Fibroblast of the conjunctiva (primary cell): ENCODE data around the gene LPAR1.
A peak's percentile ranks its signal among the peaks of the same experiment; 100 is the strongest.

Experiments
- DNase-seq: peaks from one replicate; pipeline ENCODE4 v3.0.0-alpha.2; 2010; ENCODE audit warnings: low read depth

LPAR1 gene

DNA sequence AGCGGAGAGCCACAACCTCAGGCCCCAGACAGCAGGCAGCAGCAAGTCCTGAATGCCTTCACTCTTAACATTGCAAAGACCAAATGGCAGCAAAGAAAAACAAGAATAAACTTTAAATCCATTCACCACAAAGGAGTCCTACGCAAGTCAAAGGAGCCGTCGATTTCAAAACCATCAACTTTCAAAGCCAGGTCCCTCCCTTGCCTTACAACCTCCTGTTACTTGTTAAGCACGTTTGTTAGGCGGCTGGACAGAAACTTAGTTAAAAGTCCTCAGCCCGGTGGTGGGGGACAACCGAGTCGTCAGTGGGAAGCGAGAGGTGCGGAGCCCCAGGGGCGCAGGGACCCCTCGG lies 938 bp downstream of the LPAR1 start:
- DNase-seq, result no peak

DNA sequence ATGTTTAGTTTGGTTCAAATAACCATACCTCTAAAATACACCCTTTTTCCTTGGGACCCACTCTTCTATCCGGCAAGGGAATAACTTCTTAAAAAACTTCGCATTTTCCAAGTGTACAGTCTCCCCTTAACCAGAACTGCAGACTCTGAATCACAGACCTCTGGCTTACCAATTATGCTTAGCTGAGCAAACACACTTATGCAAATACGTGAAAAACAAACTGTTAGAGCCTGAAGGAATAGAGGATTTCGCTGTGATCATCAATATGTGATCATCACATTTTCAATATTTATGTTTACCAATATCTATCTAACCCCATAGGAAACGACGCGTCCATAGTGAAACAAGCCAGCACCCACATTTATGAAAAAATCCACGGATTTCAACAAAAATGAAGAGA lies 1.3 kb downstream of the LPAR1 start:
- DNase-seq, result no peak

DNA sequence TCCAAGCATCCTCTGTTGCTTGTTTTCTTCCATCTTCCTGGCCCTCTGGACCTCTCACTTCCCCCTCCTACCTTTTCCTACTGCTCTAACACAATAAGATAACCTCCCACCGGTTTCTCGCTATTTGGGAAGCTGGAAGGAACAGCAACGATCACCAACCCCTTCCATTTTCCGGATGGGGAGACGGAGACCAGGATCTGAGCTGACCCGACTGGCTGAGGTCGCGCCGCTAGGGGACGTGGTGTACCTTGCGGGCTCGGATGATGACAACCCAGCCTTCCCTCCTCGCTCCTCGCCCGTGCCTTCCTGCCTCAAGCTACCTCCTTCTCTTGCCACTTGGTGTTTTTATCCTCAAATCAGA lies 1.9 kb downstream of the LPAR1 start:
- peak; percentile 71 for DNase-seq

DNA sequence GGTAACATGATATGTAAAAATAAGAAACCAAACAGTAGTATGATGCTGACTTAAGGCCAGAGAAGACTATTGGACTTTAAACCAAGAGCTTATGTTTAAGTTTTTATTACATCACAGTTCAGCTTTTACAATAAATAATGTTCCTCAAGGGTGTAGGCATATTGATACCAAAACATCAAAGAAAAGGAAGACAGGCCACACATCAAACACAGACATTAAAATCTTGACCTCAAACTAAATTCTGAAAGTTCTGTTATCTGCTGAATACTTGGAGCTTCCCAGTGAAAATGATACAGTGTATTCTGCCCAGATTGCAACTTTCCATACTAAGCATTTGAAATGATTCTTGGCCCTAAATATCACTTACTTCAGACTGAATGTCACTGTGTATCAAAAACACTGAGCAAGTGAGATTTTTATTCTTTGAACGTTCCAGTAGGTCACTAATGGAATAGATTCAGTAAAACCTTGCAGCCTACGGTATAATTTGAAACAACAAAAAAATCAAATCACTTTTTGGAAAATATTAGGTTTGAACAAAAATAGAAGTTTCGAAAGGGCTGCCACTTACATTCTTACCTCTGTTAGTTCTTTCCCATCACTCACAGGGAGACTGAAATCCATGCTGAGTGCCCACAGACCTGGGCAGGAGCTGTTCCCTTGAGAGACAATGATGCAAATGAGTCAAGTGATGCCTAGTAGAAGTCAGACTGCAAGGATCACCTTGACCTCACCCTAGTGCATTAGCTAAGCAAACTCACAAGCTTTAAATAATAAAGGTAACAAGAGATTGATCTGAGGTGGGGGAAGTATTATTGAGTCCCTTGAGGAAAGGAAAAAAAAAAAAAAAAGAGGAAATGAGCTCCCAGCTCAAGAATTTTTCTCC lies 2.5 kb downstream of the LPAR1 start:
- DNase-seq, result no peak

DNA sequence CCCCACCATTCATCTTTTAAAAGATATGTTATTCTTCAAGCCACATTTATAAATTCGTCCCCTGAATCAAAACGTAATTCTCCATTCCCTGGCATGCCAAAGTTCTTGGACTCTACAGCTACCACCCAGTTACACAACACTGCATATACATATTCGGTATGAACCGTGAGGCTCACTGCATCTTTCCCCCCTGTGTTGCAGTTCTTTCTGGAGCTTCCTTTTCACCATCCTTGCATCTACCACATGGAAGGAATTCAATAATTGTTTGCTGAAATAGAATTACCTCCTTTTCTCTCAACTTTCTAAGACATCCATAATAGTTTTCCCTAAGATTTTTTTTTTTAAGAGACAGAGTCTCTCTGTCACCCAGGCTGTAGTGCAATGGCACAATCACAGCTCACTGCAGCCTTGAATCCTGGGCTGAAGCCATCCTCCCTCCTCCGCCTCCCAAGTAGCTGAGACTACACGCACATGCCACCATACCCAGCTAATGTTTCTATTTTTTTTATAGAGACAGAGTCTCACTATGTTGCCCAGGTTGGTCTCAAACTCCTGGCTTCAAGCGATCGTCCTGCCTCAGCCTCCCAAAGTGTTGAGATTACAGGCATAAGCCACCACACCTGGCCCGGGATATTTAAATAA lies 3.3 kb downstream of the LPAR1 start:
- no peak for DNase-seq

DNA sequence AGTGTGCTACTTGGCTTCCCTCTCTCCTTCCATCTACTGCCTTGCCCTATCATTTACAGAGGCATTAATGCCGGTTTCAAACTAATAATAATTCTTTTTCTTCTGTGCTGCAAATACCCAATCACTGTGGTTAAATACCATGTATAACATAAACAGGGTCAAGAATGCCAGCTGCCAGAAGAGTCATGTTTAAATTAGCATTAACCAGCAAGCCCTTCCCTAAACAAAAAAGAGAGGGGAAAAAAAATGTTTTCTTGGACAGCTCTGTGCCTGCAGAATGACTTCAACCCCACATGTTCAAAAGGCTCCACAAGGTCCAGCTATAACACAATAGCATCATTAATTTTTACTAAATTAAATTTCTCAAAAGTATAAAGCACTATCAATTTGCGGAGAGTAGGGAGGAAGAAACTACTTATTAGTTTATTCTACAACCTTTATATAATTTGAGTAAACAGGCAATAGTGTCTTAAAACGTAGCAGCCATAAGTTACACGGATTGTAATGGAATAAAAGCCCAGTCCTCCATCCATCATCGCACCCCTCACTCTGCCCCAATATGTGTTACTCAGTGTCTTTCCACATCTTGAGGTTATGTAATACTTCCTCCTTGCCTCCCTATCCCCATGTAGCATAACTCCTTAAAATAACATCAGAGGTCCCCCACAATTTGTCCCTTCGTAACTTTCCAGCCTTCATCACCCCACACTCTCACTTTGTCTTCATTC lies 3.9 kb downstream of the LPAR1 start:
- DNase-seq, result no peak

DNA sequence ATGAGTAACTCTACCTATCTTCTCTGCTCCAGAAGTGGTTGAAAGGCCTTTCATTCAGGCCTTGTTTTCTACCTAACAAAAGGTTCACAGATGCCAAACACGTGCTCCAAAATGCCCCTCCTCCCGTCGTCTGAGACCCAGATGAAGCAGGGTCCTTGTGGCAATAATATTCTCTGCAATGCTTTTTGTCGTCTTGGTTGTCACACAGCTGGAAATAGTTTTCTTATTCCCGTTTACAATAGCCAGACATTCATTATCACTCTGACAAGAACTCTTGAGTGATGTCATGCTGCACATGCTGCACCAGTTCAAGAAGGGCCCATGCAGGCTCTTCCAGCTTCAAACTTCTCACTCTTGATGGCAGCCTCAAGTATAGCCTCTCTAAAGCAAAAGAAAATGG lies 7.8 kb downstream of the LPAR1 start:
- no peak for DNase-seq

DNA sequence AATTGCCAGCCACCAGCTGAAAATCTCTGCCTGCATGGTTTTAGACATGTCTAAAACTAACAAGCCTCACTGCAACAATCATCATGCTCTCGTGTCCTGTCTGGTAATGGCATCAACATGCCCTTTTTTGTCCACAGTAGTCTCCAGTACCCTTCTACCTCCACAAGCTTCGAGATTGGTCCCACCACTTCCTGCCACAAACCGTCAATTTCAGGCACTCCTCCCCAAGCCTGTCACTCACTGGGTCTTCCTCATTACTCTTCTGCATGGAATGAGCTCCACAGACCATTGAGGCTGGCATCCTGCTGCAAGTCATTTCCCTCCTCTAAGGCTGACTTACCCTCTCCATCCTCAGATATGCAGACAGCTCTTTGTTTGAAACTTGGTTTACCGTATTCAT lies 9.0 kb downstream of the LPAR1 start:
- DNase-seq, result no peak

DNA sequence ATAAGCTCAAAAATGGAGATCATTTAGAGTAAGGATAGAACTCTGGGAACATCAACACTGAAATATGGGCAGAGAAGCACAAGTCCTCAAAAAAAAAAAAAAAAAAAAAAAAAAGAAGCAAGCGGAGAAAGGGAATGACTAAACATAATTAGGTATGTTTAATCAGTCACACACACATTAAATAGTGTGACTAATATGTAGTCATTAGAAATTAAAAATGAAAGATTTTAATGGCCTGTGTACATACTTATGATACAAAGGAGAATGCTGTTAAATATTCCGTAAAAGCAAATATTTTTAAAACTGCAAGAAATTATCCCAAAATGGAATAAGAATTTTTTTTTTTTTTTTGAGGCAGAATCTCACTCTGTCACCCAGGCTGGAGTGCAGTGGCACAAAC lies 10.5 kb downstream of the LPAR1 start:
- DNase-seq, result no peak

DNA sequence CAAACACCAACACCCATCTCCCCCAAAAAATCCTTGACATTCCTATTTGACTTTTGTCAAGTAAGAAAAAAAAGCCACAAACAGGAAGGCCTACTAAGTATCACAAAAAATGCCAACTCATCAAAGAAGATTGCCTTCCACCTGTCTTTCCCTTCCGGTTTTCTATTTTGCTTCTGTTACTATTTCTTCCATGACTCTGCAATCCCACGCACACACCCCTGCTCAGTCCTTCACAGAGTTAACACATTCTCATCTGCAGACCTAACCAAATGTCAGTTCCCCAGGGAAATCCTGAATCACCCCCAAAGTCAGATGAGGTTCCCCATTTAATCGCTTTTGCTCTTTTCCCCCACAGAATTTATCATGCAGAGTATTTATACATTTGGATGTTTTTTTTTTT lies 15.1 kb downstream of the LPAR1 start:
- DNase-seq, result no peak

DNA sequence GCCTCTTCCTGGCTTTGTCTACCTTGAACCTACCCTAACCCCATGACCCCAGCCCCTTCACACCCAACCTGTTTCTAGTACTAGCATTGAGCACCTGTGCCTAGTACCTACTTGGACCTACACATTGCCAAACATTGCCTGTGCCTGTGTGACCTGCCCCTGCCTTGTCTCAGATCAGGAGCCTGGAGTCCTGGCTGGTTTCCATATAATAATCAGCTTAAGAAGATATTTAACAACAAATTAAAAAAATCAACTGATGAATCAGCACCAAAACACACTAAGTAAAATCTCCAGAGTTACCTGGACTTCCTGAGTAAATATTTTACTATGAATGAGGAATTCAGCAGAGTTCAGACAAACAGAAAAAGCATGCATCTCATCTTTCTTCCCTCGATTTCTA lies 17.7 kb downstream of the LPAR1 start:
- DNase-seq, result no peak

DNA sequence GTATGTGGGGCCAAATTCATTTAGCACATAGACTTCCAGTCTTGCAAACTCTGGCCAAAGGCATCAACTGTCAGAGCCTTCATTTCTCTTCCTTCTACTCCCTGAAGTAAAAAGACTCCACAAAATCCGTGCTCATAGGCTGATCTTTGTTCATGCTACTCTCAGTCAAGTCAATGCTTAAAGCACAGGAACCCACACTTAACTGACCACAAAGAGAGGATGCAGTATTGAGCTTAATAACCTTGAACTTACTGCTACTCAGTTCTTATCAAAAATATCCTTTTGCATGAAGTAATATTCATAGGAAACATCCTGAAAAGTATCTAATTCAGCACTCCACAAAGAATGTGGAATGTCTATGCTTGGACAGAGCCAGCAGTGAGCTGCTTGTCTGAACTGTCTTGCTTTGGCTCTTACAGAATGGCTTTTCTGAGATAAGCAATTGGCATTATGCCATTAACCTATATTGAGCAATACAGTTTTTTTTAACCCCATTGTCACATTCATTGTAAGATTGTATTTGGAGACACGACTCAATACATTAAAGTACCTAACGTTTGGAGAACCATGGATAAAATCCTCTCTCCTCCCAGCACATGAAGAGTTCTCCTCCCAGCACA lies 21.7 kb downstream of the LPAR1 start:
- peak; percentile 32 for DNase-seq

DNA sequence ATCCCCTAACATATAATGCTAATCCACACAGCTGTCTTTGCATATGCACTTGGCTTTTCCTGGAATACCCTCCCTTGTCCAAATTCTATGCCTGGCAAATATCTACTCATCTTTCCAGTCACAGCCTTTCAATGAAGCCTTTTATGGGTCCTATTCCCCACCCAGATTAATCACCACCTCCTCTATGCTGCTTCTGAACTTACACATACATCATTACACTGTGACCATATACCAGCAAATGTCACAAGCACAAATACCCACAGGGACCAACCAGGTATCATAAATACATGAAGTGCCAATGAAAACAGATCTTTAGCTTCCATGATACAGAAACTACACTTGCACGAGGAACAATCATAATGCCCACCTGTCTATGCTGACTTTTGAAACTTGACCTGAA lies 22.3 kb downstream of the LPAR1 start:
- no peak for DNase-seq

DNA sequence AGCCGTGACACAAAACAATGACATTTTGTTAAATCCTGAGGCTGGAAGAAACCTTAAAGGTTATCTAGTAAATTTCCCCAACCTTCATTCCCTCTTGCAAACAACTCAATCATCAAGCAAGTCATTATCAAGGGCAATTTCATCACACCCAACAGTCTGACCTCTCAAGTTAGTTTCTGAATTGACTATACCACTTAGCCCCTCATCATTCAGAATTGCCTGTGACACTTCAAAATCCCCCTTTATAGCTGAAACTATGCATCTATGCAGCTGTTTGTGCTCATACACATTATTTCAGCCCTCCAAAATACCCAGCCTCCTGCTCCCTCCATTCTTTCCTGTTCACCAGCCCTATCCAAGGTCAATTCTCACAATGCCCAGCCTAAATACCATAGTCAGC lies 24.6 kb downstream of the LPAR1 start:
- DNase-seq, result no peak

DNA sequence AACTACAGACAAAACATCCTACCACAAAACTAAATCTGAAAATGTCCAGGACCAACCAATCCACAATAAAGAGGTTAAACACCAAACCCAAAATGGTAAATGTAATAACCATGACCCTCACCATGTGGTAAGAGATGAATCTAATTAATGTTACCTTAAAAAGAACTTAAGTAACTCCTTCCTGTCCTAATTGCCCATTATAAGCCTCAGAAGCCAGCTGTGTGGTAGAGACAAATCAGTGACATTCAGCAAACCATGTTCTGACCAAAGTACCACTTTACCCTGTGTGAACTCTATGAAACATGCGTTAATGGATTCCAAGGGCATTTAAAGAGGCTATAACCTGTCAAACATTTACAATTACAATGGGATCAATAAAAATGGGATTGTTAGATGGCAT lies 25.0 kb downstream of the LPAR1 start:
- no peak for DNase-seq

DNA sequence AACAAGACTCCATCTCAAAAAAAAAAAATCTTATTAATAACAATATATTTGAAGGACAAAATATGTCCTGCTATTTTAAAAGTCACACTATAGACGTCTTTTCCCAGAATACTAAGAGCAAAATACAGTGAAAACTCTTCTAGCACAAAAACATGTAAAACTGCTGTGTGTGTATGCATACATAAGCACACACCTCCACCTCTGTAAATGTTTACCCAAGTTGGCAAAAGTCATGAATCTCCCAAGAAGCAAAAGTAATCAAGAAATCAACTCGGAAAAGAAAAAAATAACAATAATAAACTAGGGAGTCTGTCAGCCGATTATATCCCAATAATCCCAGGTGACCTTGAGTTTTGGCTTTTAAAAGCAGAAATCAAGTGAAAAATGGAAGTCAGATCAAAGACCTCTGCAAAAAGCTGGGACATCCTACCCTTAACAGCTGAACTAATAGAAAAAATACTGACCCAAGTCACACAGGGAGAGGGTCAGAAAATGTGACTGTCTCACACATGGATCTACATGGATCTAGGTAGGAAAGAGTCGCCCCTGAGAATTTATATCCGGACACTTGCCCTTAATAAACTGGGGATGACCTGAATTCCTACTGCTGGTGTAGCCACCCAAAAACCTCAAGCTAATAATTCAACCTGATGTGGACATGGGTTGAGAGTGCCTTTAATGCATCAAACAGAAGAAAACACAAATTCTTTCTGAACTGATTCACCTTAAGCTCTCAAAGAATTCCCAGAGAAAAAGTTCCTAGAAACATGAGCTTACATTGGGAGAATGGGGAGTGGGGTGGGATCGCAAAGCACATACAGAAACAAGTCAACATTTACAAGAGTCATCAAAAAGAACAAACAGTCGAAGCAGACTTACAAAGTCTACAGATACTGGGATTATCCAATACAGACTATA lies 29.9 kb downstream of the LPAR1 start:
- DNase-seq, result no peak

DNA sequence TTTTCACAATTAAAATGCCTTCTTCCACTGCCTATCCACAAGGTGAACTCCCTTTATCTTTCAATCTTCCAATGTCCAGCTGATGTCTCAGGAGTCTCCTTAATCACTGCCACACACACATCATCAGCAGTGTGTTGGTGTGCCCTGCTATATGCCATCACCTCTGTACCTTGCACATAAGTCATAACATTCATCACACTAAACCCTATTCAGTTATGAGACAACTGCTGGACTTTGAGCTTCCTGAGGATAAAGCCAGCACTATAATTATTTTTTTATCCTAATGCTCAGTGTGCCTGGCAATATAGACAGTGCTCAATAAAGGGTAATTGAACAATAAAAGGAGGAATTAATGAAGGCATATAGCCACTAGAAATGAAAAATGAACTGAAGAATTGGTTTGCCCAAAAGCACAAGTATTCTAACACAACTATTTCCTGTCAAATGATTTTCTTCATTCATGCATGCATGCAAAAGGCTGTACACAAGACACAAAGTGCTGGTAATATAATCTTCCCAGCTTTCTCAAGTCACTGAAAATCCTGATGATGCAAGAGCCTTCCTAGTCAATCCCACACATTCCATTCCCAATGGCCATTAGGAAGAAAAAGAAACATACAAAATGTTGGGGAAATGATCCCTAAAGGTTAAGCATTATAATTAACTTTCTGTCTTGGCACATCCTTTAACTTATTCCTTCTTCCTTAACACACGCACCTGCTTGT lies 32.4 kb downstream of the LPAR1 start:
- DNase-seq, result no peak

DNA sequence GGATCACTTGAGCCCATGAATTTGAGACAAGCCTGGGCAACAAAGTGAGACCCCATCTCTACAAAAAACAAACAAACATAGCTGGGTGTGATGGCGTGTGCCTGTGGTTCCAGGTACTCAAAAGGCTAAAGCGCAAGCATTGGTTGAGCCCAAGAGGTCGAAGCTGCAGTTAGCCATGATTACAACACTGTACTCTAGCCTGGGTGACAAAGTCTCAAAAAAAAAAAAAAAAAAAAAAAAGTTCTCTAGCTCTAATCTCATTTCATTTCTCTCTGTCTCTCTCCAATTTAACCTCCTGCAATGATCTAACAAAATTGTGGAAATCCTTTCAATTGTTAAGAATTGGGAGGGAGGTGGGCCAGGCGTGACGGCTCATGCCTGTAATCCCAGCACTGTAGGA lies 33.3 kb downstream of the LPAR1 start:
- no peak for DNase-seq

DNA sequence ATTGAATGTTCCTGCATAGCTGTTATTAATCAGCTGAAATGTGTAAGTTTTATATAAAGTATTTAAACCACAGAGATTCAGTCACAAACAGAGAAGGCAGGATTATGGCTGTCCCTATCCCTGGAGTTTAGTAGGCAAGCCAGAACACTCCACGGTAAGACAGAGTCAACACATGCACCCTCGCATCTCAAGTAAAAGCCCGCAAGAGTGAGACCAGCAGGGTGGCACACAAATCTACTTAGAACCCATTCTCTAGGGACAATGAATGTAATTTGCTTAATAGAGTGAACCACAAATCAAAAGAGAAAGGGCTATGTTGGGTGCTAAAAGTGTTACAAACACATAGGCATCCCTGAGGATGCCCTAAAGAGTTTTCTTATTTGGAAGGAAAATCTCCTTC lies 35.1 kb downstream of the LPAR1 start:
- DNase-seq, result no peak

DNA sequence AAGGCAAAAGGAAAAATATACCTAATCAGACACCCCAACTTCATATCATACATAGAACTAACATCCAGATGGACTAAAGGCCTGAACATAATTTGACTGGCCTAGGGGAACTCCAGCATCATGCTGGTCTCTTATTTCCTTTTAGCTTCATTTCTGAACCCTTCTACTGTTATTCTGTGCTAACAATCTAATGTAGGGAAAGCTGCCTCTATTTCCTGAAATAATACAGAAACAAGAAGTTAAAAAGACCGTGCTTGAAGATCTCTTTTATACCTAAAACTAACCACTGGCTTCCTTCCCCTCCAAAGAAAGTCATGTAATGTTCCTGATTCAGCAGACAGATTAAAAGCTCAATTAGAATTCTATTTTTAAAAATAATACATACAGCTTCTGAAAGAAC lies 36.7 kb downstream of the LPAR1 start:
- DNase-seq, result no peak

DNA sequence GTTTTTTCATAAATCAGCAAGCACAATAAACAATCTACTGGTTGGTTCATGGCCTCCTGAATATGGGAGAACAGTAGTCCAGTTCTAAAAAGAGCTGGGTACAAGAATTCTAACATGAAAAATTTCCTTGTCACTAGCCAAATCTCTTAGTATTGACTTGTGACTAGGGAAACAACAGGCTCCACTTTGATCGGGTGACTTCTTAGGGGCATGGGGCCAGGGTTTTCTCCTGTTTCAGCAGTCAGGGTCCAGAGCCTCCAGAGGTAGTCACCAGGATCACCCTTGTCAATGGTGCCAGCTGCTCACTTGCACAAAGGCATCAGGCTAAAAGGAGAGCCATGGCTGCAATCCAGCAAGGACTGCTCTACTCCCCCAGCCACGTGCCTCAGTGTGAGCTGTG lies 38.1 kb downstream of the LPAR1 start:
- DNase-seq, result no peak
